ENCODE measurements around the gene CTBS.

GRCh38 chr1:84502927-84503326, 71.3 kb downstream of the CTBS start:
- TF ChIP-seq CTCF (optimal IDR thresholded peaks at IDR 0.05 in 1 of 3, IDR thresholded peaks at IDR 0.05 in 1 of 3, conservative IDR thresholded peaks at IDR 0.05 in 1 of 3; ENCODE audit: extremely low read depth in 1 of 3, insufficient read depth in 2 of 3, low read length in 3 of 3) (no peak), EZH2 (IDR thresholded peaks at IDR 0.05; ENCODE audit: low read length) (no peak)
